22Rv1 (cell line): ENCODE results near the gene AGMO.

Source experiments
- ZFX ChIP-seq: fragments of 450-650 bp; IDR thresholded peaks from 2 replicates; pipeline ENCODE4 v1.6.1; 2017; ENCODE audit warnings: antibody characterized with exemption, borderline replicate concordance
- TF ChIP-seq, protein P1 (sequence below): fragments of 450-650 bp; IDR thresholded peaks from 2 replicates; pipeline ENCODE4 v1.5.1; 2017; ENCODE audit warnings: mild to moderate bottlenecking

DNA sequence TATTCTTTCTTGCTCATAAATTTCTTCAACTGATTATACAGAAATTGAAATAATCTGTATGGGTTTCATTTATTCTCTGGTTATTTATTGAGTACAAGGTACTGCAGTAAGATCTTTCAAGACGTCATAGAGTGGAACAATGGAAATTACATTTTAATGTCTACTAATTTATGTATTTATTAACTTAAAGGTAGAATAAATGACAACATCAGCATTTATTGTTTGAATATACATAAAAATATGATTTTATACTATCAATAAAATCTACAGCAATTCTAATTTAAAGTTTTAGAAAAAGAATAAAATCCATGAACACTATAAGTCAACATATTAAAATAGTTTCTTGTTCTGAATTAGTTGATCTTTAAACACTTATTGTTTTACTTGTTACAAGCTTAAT, 158.5 kb downstream of the AGMO start:
- TF ChIP-seq, protein P1, sequence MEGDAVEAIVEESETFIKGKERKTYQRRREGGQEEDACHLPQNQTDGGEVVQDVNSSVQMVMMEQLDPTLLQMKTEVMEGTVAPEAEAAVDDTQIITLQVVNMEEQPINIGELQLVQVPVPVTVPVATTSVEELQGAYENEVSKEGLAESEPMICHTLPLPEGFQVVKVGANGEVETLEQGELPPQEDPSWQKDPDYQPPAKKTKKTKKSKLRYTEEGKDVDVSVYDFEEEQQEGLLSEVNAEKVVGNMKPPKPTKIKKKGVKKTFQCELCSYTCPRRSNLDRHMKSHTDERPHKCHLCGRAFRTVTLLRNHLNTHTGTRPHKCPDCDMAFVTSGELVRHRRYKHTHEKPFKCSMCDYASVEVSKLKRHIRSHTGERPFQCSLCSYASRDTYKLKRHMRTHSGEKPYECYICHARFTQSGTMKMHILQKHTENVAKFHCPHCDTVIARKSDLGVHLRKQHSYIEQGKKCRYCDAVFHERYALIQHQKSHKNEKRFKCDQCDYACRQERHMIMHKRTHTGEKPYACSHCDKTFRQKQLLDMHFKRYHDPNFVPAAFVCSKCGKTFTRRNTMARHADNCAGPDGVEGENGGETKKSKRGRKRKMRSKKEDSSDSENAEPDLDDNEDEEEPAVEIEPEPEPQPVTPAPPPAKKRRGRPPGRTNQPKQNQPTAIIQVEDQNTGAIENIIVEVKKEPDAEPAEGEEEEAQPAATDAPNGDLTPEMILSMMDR, result no peak
- TF ChIP-seq ZFX, result no peak
